Measurements from ENCODE around the gene THAP7.
"Not testable (repeated sequence)": the region's sequence is repeated elsewhere in the genome, so short reads cannot be mapped to it uniquely, and the experiment has no call there.

Gene THAP7

GRCh38 chr22:20977019-20977418 is 24.9 kb downstream of the THAP7 start:
- no peak for DNase-seq

DNA sequence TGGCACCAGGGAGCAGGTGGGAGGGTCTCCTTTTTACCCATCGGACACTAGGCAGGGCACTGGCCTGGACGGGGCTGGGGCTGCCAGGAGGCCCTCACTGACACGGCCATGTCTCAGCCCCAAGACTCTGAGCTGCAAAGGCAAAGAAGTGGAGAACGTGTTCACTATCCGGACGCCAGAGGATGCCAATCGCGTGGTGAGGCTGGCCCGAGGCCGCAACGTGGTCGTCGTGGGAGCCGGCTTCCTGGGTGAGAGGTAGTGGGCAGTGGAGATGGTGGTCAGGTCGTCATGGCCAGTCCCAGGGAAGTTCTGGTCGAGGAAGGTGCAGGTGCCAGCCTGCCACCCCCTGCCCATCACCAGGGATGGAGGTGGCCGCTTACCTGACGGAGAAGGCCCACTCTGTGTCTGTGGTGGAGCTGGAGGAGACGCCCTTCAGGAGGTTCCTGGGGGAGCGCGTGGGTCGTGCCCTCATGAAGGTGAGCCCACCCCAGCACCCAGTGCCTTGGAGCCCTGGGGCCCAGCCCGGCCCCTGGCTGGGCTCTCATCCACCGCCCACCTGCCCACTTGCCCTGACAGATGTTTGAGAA is 25.5 kb downstream of the THAP7 start:
- no peak for DNase-seq

GRCh38 chr22:20975541-20976290 is 26.2 kb downstream of the THAP7 start:
- DNase-seq = no peak

- no peak for DNase-seq
Measured at GRCh38 chr22:20974336-20974955, 27.5 kb downstream of the THAP7 start.

DNA sequence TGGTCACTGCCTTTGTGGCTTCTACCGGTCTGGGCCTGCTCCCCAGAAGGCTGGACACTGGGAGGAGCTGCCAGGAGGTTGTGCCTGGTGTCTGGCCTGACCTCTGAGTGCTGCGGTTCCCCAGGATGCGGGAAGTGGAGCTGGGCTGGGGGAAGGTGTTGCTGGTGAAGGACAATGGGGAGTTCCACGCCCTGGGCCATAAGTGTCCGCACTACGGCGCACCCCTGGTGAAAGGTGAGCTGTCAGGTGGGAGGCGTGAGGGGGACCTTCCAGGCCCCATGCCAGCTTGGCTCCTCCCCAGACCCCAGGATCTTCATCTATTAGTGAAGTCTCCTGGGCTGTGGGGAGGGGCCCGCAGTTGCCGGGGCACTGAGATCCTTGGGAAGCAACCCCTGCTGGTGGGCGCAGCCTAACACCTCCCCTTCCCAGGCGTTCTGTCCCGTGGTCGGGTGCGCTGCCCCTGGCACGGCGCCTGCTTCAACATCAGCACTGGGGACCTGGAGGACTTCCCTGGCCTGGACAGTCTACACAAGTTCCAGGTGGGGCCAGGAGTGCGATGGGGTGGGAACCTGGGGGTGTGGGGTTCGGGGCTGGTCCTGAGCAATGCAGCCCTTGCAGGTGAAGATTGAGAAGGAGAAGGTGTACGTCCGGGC is 28.2 kb downstream of the THAP7 start:
- no peak for DNase-seq

- DNase-seq = no peak
Measured at GRCh38 chr22:20972933-20973577, 28.9 kb downstream of the THAP7 start.

- DNase-seq = not testable (repeated sequence)
Measured at GRCh38 chr22:20972014-20972694, 29.8 kb downstream of the THAP7 start.

- DNase-seq = no peak
Measured at GRCh38 chr22:20970939-20971657, 30.8 kb downstream of the THAP7 start.

DNA sequence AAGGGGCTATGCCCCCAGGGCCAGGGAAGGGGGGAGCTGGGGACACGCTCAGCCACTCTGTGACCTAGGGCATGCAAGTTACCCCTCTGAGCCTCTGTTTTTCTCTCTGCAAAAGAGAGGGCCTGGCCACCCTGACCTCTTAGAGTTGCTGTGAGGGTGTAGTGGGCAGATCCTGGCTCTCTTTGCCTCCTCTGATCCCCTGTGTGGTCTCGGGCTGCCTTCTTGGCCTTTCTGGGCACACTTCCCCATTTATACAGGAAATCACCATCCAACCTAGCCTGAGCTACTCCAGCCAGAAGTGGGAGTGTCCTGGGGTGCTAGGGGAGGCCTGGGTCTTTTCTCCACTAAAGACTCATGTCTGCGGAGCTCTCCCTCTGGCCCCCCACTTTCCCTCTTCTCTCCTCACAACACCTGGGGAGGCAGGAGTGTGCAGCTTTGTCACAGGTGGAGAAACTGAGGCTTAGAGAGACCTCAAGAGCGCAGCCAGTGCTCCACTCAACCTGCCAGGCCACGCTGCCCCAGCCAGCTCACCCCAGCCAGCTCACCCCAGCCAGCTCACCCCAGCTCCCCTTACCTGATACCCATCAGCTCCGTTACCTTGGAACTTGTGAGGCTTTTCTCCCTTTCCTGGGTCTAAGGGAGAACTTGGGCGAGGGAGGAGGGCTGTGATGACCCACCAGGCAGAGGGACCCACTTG is 33.5 kb downstream of the THAP7 start:
- DNase-seq = peak; percentile 73

DNA sequence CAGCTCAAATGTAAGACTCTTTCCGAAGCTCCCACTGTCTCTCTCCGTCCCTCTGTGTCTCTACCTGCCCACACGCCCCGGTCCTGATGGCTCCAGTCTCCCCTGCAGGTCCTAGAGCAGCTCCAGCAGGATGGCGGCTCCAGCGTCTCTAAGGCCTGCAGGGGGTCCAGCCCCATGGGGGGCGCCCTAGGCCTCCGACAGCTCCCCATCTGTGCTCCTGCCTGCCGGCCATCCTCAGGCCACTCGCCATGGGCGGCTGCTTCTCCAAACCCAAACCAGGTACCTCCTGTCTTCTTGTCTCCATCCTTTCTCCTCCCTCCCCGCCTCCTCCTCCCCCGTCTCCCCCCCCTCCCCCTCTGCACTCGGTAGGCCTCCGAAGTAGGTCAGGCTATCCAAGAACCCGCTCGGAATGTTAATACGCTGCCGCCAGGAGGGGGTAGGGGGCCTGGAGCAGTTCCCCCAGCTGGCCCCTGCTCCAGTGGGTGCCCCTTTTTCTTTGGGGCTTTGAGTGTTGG is 34.2 kb downstream of the THAP7 start:
- no peak for DNase-seq

DNA sequence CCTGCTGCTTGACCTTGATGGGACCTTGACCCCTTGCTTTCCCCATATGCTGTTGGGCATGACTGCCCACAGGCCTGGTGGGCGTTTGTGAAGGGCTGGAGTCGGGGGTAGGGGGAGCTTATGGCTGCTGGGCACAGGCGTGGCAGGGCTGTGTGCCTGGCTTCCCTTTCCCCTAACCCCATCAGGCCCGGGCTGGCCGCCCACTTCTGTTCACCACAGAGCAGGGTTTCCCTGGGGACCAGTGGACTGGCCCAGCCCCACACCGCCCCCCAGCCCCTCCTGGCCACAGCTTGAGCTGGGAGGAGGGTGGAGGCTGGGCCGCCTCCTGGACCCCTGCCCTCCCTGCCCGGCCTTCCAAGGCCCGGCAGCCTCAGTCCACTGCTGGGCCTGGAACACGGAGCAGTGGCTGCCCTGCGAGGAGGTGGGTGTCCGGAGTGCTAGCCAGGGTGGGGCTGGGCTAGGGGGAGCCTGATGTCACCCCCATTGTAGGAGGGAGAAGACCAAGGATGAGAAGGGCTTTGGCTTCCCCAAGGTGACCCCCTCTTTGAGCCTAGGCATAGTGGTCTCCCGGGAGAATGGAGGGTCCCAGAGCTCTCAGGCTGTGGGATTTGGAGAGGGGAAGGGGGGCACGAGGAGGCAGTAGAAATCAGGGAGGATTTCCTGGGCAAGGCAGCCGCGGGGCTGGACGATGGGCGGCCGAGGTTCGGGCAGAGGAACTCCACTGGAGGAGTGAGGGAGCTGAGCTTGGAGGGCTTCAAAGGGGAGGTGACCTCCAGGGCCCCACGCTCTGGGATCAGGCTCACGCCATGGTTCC is 34.8 kb downstream of the THAP7 start, which contains the start of gene AIFM3:
Gene AIFM3 (plus strand): TSS at position 373 of the 814 bp plus-strand sequence. CDS start 690 bp downstream, outside the sequence.
- no peak for DNase-seq

DNA sequence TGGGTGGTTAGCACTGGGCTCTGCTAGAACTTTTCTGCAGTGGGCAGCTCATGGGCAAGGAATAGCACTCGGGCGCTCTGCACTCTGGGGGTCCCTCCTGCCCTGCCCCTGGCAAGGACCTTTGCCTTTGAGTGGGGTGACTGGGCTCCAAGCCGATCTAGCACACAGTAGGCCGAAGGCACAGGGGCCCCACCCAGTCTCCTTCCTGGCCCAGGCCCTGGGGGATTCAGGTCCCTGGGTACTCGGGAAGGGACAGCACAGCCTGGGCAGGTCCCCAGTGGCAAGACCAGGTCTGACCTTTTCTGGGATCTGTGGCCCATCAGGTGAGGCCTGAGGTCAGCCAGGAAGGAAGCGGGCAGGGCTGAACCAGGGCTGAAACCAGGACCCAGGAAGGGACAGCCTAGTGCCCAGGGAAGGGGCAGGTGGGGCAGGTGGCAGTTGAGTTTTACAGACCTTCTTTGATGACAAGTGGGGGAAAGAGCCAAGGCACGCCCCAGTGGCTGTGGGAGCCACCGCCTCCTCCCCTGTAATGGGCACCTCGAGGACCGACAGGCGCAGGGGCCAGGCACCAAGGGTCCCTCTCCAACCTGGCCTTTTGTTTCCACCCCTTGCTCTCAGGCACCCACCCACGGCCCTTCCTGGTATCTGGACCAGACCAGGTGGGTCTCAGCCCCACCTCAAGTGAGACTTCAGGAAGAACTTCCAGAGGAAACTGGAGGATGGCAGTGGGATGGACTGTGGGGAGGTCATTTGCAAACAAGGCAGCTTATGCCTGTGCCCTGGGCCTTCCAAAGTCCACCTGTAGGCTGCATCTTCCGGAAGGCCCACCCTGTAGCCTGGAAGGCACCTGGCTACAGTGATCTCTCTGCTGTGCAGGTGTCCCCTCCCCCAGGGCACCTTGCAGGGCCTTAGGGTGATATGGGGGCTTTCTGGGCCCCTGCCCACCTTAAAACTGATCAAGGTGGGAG is 35.7 kb downstream of the THAP7 start:
- DNase-seq = no peak

DNA sequence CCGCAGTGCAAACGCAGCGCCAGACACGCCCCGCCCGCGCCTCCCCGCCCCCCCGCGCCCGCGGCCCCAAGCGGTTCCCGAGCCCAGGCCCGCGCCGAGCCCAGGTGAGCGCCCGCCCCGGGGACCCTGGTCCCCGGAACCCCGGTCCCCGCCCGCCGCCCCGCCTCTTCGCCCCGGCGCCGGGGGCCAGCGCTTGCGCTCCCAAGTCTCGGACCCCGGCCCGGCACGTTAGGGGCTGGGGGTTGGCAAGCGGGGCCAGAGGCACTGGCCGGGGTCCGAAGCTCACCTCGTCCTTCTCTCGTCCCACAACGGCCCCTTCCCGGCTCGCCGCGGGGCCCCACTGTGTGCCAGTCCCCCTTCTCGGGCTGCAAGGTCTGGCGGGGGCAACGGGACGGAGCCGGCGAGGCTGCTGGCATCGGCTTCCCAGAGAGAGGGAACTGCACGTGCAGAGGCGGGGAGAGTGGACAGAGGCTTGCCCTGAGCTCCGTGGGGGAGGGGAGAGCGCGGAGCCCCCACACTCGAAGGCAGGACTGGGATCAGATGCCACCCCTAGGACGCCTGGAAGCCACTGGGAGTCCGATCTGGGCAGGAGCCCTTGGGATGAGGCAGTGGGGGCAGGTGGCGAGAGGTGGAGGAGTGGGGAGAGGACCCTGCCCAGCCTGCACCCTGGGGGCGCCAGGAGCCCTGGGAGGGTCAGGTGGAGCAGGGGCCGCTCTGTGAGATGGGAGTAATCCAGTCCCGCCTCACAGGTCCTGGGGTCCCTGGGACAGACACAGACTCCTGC is 36.6 kb downstream of the THAP7 start:
- DNase-seq = no peak

DNA sequence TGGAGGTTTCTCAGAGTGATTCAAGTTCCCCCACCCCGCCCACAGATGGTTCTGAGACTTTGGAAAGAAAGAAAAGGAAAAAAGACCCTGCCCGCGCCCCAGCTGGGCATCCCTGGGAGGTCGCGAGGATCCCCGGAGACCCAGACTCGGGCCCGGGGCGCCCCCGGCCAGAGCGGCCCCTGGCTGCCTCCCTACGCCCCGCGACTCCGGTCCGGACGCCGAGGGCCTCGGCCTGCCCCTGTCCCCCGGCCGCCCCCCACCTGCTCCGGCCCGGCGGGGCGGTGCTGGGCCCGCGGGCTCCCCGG is 37.2 kb downstream of the THAP7 start:
- no peak for DNase-seq

- no peak for DNase-seq
Measured at GRCh38 chr22:20964090-20964798, 37.7 kb downstream of the THAP7 start.

DNA sequence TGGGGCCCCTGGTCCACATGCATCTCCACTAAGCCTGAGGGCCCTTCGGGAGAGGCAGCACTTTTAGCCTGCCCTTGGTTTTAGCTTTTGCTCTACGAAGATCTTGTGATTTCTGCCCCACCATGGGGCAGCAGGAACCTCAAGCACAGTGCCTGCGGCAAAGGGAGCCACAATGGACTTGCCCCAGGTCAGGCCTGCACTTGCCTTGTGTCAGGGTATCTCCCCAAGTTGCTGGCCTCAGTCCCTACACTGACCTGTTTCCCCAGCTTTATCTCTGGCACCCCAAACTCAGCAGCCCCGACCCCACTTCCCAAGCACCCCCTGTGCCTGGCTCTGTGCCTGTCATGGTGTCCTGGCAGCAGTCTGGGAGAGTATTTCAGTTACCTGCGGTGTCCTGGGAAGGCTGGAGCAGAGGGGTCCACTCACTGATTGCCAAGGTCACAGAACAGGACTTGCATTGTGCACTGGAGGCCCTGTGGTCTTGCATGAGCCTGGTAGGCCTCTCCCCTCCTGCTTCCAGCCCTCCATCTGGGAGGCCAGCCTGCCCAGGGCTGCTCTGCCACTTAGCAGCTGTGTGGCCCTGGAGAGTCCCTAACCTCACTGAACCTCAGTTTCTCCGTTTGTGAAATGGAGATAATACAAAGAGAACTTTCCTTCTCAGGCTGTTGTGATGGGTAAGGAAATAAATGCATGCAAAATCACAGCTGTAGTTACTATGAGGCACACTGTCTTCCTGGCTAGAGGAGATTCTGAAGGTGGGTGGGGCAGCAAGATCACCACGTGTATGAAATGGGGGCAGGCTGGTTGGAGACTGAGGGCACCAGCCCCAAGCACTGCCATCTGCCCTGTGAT is 38.5 kb downstream of the THAP7 start:
- no peak for DNase-seq
